Osteoblast (primary cell): ENCODE results near the gene NR2C1. TPM values are rescaled to one million over a fixed set of nuclear protein-coding genes. Genes with fewer than 3 reads are reported as not detected.
"Not testable (repeated sequence)": the region's sequence is repeated elsewhere in the genome, so short reads cannot be mapped to it uniquely, and the experiment has no call there.

Experiments
- DNase-seq: peaks from one replicate; pipeline ENCODE4 v3.0.0; 2011; ENCODE audit warnings: low spot score, mixed read lengths; ENCODE audit not compliant: insufficient read length; ENCODE audit errors: missing footprints
- H2AFZ ChIP-seq: 2 replicates; pipeline ENCODE4 v1.6.0; 2011; ENCODE audit warnings: mild to moderate bottlenecking, low read length
- H3K27ac ChIP-seq: 2 replicates; pipeline ENCODE4 v1.5.1; 2011; ENCODE audit warnings: mild to moderate bottlenecking, low read depth, low read length, moderate library complexity
- H3K27me3 ChIP-seq: 2 replicates; pipeline ENCODE4 v1.6.0; 2012; ENCODE audit warnings: mild to moderate bottlenecking, control low read depth, inconsistent platforms, low read length, moderate library complexity; ENCODE audit not compliant: insufficient read depth
- H3K36me3 ChIP-seq: 2 replicates; pipeline ENCODE4 v1.5.1; 2011; ENCODE audit warnings: mild to moderate bottlenecking, low read length, control low read depth, moderate library complexity; ENCODE audit not compliant: insufficient read depth
- H3K4me1 ChIP-seq: 2 replicates; pipeline ENCODE4 v1.5.1; 2011; ENCODE audit warnings: mild to moderate bottlenecking, low read length, control low read depth, moderate library complexity; ENCODE audit not compliant: insufficient read depth
- H3K4me2 ChIP-seq: 2 replicates; pipeline ENCODE4 v1.6.0; 2011; ENCODE audit warnings: mild to moderate bottlenecking, low read length; ENCODE audit not compliant: insufficient read depth
- H3K4me3 ChIP-seq: fragments of 200-600 bp; sonication (generic); 3 replicates; pipeline ENCODE4 v1.5.1; 2012; ENCODE audit warnings: mild to moderate bottlenecking, low read length, inconsistent platforms; ENCODE audit not compliant: insufficient read depth
- H3K79me2 ChIP-seq: 2 replicates; pipeline ENCODE4 v1.6.0; 2012; ENCODE audit warnings: mild to moderate bottlenecking, low read length, control low read depth, inconsistent platforms; ENCODE audit not compliant: insufficient read depth
- H3K9me3 ChIP-seq: 2 replicates; pipeline ENCODE4 v1.5.1; 2011; ENCODE audit warnings: low read depth, low read length, control low read depth
- H4K20me1 ChIP-seq: 2 replicates; pipeline ENCODE4 v1.6.0; 2012; ENCODE audit warnings: mild to moderate bottlenecking, low read length, control low read depth; ENCODE audit not compliant: insufficient read depth
- total RNA-seq: library from RNA; depleted of rRNA; stranded (reverse); fragments of >200 nt; gene quantifications from 2 replicates; pipeline ENCODE4 v1.2.3, GENCODE V29; 2012
- TF ChIP-seq, protein P1 (sequence below): IDR thresholded peaks from 2 replicates; pipeline ENCODE4 v1.5.1; 2011; ENCODE audit warnings: mild to moderate bottlenecking, low read depth, low read length, moderate library complexity; ENCODE audit errors: extremely low read depth

Gene NR2C1
- total RNA-seq, 1 donor = 22.1 TPM

DNA sequence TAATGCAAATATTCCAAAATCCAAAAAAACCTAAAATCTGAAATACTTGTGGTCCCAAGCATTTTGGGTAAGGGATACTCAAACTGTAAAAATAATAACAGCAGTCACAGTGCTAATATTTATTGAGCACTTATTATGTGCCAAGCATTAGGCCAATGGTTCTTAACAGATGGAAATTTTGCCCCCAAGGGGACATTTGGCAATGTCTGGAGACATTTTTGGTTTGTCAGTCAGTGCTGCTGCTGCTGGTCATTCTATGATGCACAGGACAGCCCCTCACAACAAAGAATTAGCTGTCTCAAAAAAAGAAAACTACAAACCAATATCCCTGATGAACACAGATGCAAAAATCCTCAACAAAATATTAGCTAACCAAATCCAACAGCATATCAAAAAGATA, 75.7 kb downstream of the NR2C1 start:
- H3K4me2 ChIP-seq = no peak overlapping the region
- H3K36me3 ChIP-seq = peaks cover 13% of the 10 kb centered on the region
- no peak overlapping the region for H2AFZ ChIP-seq
- TF ChIP-seq, protein P1, sequence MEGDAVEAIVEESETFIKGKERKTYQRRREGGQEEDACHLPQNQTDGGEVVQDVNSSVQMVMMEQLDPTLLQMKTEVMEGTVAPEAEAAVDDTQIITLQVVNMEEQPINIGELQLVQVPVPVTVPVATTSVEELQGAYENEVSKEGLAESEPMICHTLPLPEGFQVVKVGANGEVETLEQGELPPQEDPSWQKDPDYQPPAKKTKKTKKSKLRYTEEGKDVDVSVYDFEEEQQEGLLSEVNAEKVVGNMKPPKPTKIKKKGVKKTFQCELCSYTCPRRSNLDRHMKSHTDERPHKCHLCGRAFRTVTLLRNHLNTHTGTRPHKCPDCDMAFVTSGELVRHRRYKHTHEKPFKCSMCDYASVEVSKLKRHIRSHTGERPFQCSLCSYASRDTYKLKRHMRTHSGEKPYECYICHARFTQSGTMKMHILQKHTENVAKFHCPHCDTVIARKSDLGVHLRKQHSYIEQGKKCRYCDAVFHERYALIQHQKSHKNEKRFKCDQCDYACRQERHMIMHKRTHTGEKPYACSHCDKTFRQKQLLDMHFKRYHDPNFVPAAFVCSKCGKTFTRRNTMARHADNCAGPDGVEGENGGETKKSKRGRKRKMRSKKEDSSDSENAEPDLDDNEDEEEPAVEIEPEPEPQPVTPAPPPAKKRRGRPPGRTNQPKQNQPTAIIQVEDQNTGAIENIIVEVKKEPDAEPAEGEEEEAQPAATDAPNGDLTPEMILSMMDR = no peak
- H3K9me3 ChIP-seq = no peaks in the 10 kb centered on the region
- H3K27ac ChIP-seq = no peak overlapping the region
- H3K4me3 ChIP-seq = no peak overlapping the region
- DNase-seq = no peak
- H3K79me2 ChIP-seq = peaks cover 54% of the 10 kb centered on the region
- peaks cover 11% of the 10 kb centered on the region for H3K4me1 ChIP-seq
- H4K20me1 ChIP-seq = peaks cover 5% of the 10 kb centered on the region
- H3K27me3 ChIP-seq = no peaks in the 10 kb centered on the region

DNA sequence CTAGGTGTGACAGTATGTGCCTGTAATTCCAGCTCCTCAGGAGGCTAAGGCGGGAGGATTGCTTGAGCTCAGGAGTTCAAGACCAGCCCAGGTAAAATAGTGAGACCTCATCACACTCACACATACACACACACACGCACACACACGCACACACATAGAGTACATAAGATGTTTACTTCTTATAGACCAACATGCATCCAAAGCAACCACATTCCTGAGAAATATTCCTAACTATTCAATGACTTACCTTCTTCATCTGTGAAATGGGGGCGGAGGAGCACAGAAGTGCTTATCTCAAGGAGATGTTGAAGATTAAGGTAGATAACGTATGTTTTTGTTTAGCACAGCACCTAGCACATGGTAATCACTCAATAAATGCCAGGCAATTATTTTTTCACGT, 76.4 kb downstream of the NR2C1 start:
- Histone ChIP-seq H3K36me3 (peaks cover 19% of the 10 kb centered on the region), H3K4me1 (peaks cover 7% of the 10 kb centered on the region), H3K4me2 (no peak overlapping the region), H2AFZ (no peak overlapping the region), H3K4me3 (no peak overlapping the region), H3K27ac (no peak overlapping the region), H4K20me1 (peaks cover 5% of the 10 kb centered on the region), H3K79me2 (peaks cover 51% of the 10 kb centered on the region), H3K9me3 (no peaks in the 10 kb centered on the region), H3K27me3 (no peaks in the 10 kb centered on the region)
- TF ChIP-seq, protein P1 = no peak
- no peak for DNase-seq

DNA sequence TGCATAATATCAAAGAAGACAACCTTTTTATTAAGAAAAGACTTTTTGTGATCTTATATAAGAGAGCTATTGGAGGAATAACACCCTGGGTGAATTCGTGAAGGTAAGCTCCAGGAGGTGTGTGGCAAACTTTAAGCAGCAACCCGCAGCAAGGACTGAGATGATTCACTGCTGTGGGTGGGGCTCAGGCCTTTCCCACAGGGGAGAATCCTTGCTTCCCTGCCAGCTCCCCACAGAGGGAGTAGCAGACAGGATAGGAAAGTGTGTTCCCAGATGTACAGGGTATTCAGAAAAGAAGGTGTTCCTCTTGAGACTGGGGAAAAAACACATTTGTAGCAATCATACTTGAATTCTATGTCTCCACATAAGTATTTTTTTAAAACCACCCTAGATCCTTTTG, 79.1 kb downstream of the NR2C1 start:
- Histone ChIP-seq H3K4me1 (peaks cover 7% of the 10 kb centered on the region), H3K36me3 (peaks cover 16% of the 10 kb centered on the region), H4K20me1 (peaks cover 5% of the 10 kb centered on the region), H2AFZ (no peak overlapping the region), H3K79me2 (peaks cover 31% of the 10 kb centered on the region), H3K27me3 (no peaks in the 10 kb centered on the region), H3K4me2 (no peak overlapping the region), H3K9me3 (no peaks in the 10 kb centered on the region), H3K27ac (peak overlapping the region; percentile 1), H3K4me3 (no peak overlapping the region)
- DNase-seq = peak; percentile 49
- TF ChIP-seq, protein P1 = no peak

DNA sequence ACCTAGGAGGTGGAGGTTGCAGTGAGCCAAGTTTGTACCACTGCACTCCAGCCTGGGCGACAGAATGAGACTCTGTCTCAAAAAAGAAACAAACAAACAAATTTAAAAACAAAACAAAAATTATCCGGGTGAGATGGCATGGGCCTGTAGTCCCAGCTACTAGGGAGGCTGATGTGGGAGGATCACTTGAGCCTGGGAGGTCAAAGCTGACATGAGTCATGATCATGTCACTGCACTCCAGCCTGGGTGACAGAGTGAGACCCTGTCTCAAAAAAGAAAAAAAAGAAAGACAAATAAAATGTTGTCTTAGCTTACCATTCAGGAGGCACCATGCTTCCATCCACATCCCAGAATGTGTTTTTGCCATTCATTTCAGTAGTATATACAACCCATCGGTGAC, 79.6 kb downstream of the NR2C1 start:
- H3K27ac ChIP-seq = peak overlapping the region; percentile 1
- not testable (repeated sequence) for H3K27me3 ChIP-seq, H3K9me3 ChIP-seq, H3K4me1 ChIP-seq, H3K4me3 ChIP-seq, H2AFZ ChIP-seq, H4K20me1 ChIP-seq, DNase-seq, H3K4me2 ChIP-seq
- H3K79me2 ChIP-seq = peaks cover 28% of the 10 kb centered on the region
- peaks cover 16% of the 10 kb centered on the region for H3K36me3 ChIP-seq
